ENCODE data around the gene GPR68.
"Not testable (repeated sequence)": the region's sequence is repeated elsewhere in the genome, so short reads cannot be mapped to it uniquely, and the experiment has no call there.

The GPR68 gene

DNA sequence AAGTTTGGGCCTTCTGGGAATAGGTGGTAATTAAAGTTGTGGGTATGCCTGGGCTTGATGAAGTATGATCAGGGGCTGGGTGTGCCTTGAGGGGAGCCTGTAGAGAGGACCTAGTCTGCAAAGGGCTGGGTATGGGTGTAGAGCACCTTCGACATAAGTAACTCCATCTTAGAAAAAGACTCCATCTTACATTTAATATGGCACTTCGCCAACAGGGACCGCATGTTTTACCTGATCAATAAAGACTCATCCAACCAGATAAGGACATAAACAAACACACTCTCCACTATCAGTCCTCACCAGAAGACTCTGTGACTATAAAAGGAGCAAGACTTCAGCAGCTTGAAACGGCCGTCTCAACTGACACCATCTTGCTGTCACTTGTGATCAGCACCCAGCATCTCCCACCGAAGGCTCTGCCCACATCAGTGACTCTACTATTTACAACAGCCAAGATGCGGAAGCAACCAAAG lies 23.5 kb upstream of the GPR68 start:
- Histone ChIP-seq H3K27me3 (ENCODE audit: control insufficient read depth, insufficient read depth, low read length) (no peaks in the 10 kb centered on the region), H3K27ac (no peak overlapping the region), H3K9me3 (ENCODE audit: control insufficient read depth, low read length) (no peaks in the 10 kb centered on the region), H3K36me3 (ENCODE audit: control insufficient read depth, insufficient read depth, low read length) (no peaks in the 10 kb centered on the region), H3K4me2 (ENCODE audit: low read length) (no peak overlapping the region), H2AFZ (no peak overlapping the region), H3K9ac (no peak overlapping the region), H3K4me3 (ENCODE audit: low read depth, low read length) (no peak overlapping the region), H3K79me2 (no peaks in the 10 kb centered on the region), H3K4me1 (peaks cover 20% of the 10 kb centered on the region)
- TF ChIP-seq, protein P1, sequence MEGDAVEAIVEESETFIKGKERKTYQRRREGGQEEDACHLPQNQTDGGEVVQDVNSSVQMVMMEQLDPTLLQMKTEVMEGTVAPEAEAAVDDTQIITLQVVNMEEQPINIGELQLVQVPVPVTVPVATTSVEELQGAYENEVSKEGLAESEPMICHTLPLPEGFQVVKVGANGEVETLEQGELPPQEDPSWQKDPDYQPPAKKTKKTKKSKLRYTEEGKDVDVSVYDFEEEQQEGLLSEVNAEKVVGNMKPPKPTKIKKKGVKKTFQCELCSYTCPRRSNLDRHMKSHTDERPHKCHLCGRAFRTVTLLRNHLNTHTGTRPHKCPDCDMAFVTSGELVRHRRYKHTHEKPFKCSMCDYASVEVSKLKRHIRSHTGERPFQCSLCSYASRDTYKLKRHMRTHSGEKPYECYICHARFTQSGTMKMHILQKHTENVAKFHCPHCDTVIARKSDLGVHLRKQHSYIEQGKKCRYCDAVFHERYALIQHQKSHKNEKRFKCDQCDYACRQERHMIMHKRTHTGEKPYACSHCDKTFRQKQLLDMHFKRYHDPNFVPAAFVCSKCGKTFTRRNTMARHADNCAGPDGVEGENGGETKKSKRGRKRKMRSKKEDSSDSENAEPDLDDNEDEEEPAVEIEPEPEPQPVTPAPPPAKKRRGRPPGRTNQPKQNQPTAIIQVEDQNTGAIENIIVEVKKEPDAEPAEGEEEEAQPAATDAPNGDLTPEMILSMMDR (IDR thresholded peaks at IDR 0.05): no peak

DNA sequence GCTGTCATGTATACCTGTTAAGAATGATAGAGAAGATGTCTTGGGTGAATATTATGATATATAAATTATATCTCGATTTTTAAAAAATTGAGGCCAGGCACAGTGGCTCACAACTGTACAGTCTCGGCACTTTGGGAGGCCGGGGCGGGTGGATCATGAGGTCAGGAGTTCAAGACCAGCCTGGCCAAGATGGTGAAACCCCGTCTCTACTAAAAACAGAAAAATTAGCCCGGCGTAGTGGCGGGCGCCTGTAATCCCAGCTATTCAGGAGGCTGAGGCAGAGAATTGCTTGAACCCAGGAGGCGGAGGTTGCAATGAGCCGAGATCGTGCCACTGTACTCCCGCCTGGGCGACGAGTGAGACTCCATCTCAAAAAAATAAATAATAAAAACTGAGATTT lies 21.8 kb upstream of the GPR68 start:
- not testable (repeated sequence) for H3K27me3 ChIP-seq (ENCODE audit: control insufficient read depth, insufficient read depth, low read length); H3K27ac ChIP-seq; H3K36me3 ChIP-seq (ENCODE audit: control insufficient read depth, insufficient read depth, low read length); H3K4me2 ChIP-seq (ENCODE audit: low read length); H3K9ac ChIP-seq; H3K4me3 ChIP-seq (ENCODE audit: low read depth, low read length); H3K79me2 ChIP-seq; H3K9me3 ChIP-seq (ENCODE audit: control insufficient read depth, low read length); H2AFZ ChIP-seq
- peaks cover 20% of the 10 kb centered on the region for H3K4me1 ChIP-seq

- no peaks in the 10 kb centered on the region for H3K9me3 ChIP-seq (ENCODE audit: control insufficient read depth, low read length)
- peaks cover 20% of the 10 kb centered on the region for H3K4me1 ChIP-seq
- no peak overlapping the region for H3K4me3 ChIP-seq (ENCODE audit: low read depth, low read length)
- H2AFZ ChIP-seq: no peak overlapping the region
- H3K4me2 ChIP-seq (ENCODE audit: low read length): no peak overlapping the region
- no peaks in the 10 kb centered on the region for H3K36me3 ChIP-seq (ENCODE audit: control insufficient read depth, insufficient read depth, low read length)
- TF ChIP-seq, protein P1 (IDR thresholded peaks at IDR 0.05): no peak
- no peaks in the 10 kb centered on the region for H3K79me2 ChIP-seq
- no peaks in the 10 kb centered on the region for H3K27me3 ChIP-seq (ENCODE audit: control insufficient read depth, insufficient read depth, low read length)
- no peak overlapping the region for H3K27ac ChIP-seq
- H3K9ac ChIP-seq: no peak overlapping the region
These were observed 20.9 kb upstream of the GPR68 start for GRCh38 chr14:91265404-91265803.

- no peaks in the 10 kb centered on the region for H3K79me2 ChIP-seq
- TF ChIP-seq, protein P1 (IDR thresholded peaks at IDR 0.05): no peak
- H3K4me2 ChIP-seq (ENCODE audit: low read length): peak overlapping the region; percentile 92
- peaks cover 10% of the 10 kb centered on the region for H3K4me1 ChIP-seq
- peak overlapping the region; percentile 45 for H3K4me3 ChIP-seq (ENCODE audit: low read depth, low read length)
- peak overlapping the region; percentile 87 for H2AFZ ChIP-seq
- no peaks in the 10 kb centered on the region for H3K9me3 ChIP-seq (ENCODE audit: control insufficient read depth, low read length)
- no peaks in the 10 kb centered on the region for H3K27me3 ChIP-seq (ENCODE audit: control insufficient read depth, insufficient read depth, low read length)
- no peak overlapping the region for H3K9ac ChIP-seq
- no peaks in the 10 kb centered on the region for H3K36me3 ChIP-seq (ENCODE audit: control insufficient read depth, insufficient read depth, low read length)
- H3K27ac ChIP-seq: no peak overlapping the region
These were observed 19.9 kb upstream of the GPR68 start for GRCh38 chr14:91264151-91265150.

DNA sequence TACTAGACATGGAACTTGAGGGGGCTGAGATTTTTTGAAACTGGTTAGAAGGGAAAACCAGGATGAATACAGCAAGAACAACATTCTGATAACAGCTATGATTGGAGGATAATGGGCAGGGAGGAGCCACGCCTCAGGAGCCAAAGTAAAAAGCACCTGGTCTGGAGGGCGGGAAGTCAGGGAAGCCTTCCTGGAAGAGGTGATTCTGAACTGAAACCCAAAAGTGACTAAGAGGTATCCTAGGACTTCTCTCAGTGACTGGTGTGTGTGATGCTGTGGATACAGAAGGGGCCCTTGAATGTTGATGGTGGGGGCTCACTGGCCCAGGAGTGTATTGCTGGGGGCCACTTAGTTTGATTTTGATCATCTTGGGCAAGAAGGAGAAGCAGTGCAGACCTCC lies 18.8 kb upstream of the GPR68 start:
- H3K27me3 ChIP-seq (ENCODE audit: control insufficient read depth, insufficient read depth, low read length): no peaks in the 10 kb centered on the region
- TF ChIP-seq, protein P1 (IDR thresholded peaks at IDR 0.05): no peak
- H3K4me3 ChIP-seq (ENCODE audit: low read depth, low read length): no peak overlapping the region

More for the DNA sequence above, 18.8 kb upstream of the GPR68 start:
- Histone ChIP-seq H3K27ac (no peak overlapping the region), H3K79me2 (no peaks in the 10 kb centered on the region), H3K4me1 (peaks cover 3% of the 10 kb centered on the region), H3K9ac (no peak overlapping the region), H3K4me2 (ENCODE audit: low read length) (no peak overlapping the region), H3K36me3 (ENCODE audit: control insufficient read depth, insufficient read depth, low read length) (no peaks in the 10 kb centered on the region), H3K9me3 (ENCODE audit: control insufficient read depth, low read length) (no peaks in the 10 kb centered on the region), H2AFZ (no peak overlapping the region)

Data from parathyroid adenoma (tissue), 2 donors.